Measurements from ENCODE around the gene CPD.
"Not testable (repeated sequence)": the region's sequence is repeated elsewhere in the genome, so short reads cannot be mapped to it uniquely, and the experiment has no call there.

CPD gene

DNA sequence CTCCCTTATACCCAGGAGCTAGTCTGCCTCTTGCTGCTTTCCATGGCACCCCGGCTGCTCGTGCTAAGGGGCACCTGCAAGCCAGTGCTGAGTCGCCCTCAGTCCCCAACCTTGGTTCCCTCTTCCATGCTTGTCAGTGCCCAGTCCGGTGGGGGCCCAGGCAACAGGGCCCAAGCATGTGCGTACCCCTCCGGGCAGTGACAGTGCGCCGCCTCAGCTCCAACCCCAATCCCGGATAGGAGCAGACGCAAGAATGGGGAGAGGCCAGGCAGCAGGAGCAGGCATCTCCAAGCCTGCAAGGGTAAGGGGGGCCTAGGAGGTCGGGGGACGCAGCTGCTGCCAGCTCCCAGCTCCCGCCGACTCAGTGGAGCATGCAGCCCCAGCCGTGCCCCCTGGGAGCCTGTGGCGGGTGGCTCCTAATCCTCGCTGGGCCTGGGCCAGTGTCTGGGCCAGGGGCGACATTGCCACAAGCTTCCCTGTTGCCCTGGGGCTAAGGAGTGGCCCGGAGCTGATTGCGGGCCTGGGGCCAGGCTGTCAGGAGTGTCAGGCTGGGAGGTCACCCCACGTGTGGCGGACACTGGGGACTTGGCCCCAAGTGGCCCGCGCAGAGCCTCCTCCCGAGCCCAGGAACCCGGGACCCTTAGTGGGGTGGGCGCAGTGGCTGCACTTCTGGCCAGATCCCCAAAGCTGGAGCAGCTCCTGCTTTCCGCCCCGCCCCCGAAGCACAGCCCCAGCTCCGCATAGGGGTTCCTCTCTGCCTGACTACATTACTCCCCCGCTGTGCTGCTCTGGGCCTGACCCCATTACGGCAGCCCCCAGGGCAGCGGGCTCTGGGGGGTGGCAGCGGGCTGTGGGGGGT is 9.8 kb downstream of the CPD start:
- no peak for DNase-seq (ENCODE audit: low read depth)

DNA sequence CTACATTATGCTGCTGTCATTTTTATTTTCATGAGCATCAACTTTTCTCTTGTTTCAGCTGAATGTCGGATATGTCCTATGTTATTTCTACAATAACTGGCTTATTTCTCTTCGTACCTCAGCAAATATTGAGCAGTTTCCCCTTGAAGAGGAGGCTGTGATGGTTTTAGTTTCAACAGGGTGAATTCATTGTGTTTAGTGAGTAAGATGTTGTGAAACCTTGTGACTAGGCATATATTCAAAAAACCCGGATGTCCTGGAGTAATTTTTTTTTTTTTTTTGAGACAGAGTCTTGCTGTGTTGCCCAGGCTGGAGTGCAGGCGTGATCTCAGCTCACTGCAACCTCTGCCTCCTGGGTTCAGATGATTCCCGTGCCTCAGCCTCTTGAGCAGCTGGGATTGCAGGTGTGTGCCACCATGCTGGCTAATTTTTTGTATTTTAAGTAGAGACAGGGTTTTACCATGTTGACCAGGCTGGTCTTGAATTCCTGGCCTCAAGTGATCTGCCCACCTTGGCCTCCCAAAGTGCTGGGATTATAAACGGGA is 11.1 kb downstream of the CPD start:
- DNase-seq (ENCODE audit: low read depth), result no peak

DNA sequence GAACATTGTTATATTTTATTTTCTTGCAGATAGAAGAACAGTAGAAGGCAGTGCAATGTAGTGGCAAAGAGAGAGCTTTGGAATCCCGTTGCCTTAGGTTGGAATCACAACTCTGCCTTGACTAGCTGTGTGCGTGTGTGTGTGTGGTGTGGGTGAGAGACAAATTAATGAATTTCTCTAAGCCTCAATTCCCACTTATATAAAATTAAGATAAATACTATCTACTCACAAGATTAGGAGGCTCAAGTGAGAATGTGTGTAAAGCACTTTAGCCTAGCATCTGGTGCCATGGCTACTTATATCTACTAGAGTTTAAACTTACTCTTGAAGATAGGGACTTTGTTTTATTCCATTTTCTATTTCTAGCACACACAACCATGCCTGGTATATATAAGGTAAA is 12.8 kb downstream of the CPD start:
- no peak for DNase-seq (ENCODE audit: low read depth)

DNA sequence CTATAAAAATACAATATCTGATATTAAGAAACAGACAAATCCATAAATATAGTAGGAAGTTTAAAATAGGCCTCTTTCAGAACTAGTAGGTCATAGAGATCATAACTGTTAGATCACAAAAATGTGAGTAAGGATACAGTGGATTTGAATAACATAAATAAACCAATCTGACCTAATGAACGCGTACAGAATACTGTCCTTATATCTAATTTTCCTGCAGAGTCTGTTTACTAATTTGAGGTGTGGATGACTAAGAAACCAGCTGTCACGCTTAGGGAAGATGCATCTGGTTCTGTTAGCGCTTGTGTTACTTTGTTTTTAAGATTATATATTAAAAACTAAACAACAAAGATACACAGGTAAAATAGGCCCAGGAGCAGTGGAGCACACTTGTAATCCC is 14.8 kb downstream of the CPD start:
- DNase-seq (ENCODE audit: low read depth), result no peak

DNA sequence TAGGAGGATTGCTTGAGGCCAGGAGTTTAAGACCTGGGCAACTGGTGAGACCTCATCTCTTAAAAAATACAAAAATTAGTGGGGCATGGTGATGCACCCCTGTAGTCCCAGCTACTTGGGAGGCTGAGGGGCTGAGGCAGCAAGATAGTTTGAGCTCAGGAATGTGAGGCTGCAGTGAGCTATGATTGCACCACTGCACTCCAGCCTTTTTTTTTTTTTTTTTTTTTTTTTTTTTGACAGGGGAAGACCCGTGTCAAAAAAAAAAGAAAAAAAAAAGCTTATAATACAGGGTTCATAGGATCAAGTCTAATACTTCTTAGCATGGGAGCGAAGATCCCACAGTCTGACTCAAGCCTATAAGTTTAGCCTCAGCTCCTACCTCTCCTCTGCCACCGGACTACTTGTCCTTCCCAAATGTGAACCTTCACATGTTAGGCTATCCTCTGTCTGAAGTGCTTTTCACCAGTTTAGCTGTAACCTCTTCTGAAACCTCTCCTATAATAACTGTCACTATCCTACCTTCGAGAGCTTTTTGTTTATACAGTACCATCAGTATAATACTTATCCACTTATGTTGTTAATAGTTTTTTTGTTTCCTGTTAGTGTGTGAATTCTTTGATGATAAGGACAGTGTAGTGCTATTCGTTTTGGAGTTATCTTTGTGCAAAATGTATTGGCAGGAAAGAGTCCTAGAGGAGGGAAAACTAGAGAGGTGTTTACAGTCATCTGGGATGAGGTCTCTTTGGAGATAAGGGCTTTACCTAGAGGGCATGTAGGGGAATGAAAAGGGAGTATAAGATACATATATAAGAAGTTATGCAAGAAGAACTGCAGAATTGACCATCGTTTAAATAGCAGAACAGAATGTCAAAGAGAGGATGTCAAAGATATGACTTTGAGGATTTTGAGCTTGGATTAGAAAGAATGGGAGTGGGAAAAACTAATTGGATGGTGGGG is 15.5 kb downstream of the CPD start:
- DNase-seq (ENCODE audit: low read depth), result no peak

DNA sequence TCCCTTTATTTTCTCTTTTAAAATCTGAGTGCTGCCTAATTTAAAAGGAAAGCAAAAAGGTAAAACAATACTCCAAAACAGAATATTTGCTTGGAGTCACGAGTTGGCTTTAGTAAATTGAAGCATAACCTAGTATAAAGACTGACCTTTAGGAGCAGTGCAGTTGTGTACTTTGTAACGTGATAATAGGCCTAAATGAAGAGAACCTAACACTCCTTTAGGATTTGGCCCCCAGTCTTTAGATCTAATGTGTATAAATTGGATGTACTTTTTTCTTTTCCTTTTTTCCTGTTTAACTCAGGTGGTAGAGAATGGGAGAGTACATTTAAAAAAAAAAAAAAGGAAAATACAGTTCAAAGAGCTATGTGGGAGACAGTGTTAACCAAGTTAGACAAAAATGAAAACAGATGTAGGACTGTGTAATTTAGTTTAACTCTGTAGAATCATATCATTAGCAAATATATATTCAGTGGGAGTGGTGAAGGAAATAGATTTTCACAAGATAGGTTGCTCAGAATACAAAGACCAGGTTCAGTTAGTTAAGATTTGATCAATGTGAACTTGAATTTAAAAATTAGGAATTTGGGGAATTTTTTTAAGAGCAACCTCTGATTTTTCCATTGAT is 16.8 kb downstream of the CPD start:
- DNase-seq (ENCODE audit: low read depth), result no peak

DNA sequence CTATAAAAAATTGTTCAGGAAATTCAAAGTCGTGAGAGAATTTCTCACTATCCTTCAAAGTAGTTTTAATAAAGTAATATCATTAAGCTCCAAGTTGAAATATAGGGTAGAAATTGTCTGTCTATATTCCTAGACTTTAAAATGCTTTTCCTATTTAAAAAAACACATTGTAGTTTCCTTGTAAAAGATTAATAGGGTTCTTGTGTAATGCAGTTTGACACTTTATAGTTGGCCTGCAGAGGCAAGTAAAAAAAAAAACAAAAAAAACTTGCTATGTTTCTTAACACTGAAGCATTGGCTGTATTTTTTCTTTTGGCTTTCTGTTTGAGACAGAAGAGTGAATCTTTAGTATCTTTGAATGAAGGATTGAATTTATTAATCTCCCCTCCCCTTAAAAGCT is 17.4 kb downstream of the CPD start:
- no peak for DNase-seq (ENCODE audit: low read depth)

DNA sequence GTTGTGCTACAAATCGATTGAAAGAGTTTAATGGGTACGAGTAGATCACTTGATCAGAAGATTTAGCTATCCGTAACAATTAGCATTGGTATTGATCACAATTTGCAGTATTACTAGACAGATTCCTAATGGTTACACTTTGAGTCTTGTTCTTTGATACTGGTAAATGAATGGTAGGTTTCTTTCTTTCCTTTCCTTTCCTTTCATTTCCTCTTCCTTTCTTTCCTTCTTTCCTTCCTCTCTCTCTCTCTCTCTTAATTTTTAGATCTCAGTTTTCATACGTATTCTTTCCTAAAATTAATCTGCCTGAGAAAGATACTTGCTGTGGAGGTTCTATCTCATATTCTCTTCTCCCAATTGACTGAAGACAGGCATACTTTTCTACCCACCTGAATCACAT is 17.9 kb downstream of the CPD start:
- DNase-seq (ENCODE audit: low read depth), result no peak

DNA sequence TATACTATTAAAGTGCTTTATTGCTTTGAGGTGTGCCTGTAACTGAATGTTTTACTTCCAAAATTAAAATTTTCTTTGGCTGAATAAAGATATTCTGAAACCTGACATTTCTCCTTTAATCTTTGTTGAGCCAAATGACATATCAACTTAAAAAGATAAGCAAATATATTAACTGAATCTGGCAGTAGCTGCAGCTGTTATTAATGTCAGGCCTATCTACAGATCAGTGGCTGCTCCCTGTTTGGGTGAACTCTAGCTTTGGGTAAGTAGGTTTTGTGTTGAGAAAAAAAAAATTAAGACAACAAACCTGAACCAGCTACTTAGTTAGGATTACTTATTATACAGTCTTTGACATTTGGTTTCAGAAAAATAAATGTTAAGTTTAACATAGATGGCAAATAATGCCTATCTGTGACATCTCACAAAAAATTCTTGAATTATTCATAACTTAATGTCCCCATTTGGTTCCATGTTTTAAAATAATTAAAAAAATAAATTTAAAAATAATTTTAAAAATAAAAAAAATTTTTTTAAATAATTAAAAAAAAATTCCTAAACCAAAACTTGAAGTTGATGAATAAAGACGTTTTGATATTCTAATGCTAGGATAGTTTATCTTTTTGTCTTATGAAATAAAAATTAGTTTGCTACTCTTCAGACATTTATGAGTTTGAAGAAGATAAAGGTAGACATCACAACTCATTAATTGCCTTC is 19.8 kb downstream of the CPD start:
- no peak for DNase-seq (ENCODE audit: low read depth)

DNA sequence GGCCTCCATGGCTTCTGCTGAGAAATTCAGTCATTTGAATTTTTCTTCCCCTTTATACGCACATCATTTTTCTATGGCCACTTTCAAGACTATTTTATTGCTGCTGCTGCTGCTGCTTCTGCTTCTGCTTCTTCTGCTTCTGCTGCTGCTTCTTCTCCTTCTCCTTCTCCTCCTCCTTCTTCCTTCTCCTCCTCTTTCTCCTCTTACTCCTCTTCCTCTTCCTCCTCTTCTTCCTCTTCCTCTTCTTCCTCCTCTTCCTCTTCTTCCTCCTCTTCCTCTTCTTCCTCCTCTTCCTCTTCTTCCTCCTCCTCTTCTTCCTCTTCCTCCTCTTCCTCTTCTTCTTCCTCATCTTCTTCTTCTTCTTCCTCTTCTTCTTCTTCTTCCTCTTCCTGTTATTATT is 22.4 kb downstream of the CPD start:
- DNase-seq (ENCODE audit: low read depth), result no peak

DNA sequence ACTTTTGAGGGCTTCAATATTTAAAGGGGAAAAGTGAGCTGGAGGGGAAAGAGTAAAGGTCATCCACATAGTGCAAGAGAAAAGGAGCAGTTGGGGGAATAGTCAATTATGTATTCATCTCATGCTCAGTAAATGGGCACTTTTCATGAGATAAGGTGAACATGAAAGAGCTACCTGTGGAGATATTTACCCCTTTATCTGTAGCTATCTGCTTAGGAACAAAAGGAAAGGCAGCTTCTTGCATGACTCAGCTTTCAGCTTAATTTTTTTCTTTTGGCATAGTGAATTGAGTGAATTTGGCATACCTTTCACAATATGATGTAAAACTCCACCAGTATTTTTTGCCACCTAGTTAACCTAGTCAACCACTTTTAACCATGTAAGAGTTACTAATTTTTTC is 26.4 kb downstream of the CPD start:
- DNase-seq (ENCODE audit: low read depth), result no peak

DNA sequence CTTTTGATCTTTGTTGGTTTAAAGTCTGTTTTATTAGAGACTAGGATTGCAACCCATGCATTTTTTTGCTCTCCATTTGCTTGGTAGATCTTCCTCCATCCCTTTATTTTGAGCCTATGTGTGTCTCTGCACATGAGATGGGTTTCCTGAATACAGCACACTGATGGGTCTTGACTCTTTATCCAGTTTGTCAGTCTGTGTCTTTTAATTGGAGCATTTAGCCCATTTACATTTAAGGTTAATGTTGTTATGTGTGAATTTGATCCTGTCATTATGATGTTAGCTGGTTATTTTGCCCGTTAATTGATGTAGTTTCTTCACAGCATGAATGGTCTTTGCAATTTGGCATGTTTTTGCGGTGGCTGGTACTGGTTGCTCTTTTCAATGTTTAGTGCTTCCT is 31.9 kb downstream of the CPD start:
- not testable (repeated sequence) for DNase-seq (ENCODE audit: low read depth)

DNA sequence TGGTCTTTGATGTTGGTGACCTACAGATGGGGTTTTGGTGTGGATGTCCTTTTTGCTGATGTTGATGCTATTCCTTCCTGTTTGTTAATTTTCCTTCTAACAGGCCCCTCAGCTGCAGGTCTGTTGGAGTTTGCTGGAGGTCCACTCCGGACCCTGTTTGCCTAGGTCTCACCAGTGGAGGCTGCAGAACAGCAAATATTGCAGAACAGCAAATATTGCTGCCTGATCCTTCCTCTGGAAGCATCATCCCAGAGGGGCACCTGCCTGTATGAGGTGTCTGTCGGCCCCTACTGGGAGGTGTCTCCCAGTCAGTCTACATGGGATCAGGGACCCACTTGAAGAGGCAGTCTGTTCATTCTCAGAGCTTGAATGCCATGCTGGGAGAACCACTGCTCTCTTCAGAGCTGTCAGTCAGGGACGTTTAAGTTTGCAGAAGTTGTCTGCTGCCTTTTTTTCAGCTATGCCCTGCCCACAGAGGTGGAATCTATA is 33.3 kb downstream of the CPD start:
- DNase-seq (ENCODE audit: low read depth), result not testable (repeated sequence)

DNA sequence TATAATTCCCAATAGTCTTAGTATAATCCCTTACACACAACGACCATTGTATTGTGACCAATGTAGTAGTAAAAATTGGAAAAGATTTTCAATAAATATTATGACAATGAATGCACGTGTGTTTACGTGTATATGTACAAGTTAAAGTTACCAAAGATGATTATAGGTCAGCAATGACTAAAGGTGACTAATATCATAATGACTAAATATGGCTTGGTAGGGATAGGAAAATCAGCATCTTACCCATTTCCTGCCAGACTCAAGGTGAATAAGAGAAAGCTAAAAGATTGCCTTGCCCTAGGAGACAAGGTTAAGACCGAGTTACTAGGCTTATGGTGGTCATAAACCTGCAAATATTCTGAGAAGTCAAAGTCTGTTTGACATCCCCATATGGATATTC is 34.4 kb downstream of the CPD start:
- DNase-seq (ENCODE audit: low read depth), result no peak

DNA sequence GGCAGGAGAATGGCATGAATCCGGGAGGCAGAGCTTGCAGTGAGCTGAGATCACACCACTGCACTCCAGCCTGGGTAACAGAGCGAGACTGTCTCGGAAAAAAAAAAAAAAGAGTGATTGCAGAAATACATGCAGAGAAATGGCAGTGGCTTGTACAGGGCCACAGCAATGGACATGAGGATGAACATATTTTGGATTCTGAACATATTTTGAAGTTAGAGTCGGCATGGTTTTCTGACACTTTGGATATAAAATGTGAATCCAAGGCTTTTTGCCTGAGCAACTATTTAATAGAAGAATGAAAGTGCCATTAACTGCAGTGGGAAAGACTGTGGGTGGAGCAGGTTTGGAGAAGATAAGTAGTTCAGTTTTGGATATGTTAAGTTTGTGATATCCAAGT is 35.8 kb downstream of the CPD start:
- no peak for DNase-seq (ENCODE audit: low read depth)

DNA sequence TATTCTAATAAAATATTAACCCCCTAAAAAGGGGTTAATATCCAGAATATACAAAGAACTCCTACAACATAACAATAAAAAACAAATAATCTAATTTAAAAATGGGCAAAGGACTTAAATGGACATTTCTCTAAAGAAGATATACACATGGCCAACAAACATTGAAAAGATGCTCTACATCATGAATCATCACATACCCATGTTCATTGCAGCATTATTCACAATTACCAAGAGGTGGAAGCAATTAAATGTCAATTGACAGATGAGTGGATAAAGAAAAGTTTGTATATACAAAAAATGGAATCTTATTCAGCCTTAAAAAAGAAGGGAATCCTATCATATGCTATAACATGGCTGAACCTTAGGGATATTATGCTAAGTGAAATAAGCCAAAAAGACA is 36.8 kb downstream of the CPD start:
- no peak for DNase-seq (ENCODE audit: low read depth)

DNA sequence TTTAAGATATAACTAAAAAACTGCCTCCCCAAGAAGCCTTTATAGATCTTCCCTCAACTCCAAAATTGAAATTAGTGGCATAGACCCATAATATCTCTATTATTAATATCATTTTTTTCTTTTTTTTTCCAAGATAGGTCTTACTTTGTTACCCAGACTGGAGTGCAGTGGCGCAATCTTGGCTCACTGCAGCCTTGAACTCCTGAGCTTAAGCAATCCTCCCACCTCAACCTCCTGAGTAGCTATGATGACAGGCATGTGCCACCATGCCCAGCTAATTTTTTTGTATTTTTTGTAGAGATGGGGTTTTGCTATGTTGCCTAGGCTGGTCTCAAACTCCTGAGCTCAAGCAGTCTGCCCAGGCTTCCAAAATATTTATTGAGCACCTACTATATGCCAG is 39.3 kb downstream of the CPD start:
- not testable (repeated sequence) for DNase-seq (ENCODE audit: low read depth)

DNA sequence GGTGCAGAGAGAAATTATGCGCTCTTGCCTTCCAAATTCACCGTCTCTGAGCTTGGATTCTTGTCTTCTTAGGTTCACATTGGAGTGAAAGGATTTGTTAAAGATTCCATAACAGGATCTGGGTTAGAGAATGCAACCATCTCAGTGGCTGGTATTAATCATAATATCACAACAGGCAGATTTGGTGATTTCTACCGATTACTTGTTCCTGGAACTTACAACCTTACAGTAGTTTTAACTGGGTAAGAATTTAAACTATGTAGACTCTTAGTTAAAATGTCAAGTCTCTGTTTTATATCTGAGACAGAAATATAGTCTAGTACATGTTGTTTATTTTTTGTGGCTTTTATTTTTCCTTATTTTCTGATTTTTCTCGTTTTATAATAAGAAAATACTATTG is 42.9 kb downstream of the CPD start:
- no peak for DNase-seq (ENCODE audit: low read depth)

DNA sequence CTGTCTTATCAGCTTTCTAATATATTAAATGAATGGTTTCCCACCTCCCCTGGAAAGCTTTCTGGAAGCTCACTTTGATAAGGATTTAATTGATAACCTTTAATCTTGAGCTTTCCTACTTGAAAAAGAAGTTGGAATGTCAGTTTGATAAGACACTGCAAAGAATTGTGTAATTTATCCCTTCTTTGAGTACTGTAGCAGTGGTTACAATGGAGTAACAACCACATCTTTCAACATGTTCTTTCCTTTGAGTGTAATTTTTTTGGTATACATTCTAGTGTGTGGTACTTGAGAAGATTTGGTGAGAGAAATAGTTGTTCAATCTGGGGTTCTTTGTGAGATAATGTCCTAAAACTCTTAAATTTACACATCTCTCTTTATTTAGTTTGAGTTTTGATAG is 43.4 kb downstream of the CPD start:
- no peak for DNase-seq (ENCODE audit: low read depth)

DNA sequence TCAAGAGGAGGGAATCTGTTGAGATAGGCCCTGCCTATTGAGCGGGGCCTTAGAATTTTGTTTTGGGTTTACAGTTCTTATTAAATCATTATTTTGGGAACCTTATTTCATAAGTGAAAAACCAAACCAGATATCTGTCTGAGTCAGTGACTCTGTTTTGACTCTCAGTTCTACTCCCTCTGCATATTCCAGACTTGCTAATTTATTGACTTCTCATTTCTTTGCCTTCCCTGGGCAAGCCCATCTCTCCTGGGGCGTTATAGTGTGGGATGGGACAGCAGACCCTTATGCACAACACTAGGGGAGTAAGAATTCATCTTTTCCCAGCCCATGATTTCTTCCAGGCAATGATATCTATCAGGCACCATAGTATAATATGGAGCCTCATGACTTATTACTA is 45.7 kb downstream of the CPD start:
- DNase-seq (ENCODE audit: low read depth), result no peak

DNA sequence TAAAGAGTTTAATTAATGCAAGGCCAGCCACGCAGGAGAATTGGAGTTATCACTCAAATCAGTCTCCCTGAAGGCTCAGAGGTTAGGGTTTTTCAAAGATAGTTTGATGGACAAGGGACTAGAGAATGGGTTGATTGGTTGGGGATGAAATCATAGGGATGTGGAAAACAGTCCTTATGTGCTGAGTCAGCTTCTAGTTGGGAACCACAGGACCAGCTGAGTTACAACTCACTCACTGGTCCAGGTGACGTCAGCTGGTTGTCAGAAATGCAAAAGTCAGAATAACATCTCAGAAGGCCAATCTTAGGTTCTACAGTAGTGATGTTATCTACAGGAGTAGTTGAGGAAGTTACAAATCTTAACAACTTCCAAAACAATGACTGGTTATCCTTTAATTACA is 47.6 kb downstream of the CPD start:
- no peak for DNase-seq (ENCODE audit: low read depth)

DNA sequence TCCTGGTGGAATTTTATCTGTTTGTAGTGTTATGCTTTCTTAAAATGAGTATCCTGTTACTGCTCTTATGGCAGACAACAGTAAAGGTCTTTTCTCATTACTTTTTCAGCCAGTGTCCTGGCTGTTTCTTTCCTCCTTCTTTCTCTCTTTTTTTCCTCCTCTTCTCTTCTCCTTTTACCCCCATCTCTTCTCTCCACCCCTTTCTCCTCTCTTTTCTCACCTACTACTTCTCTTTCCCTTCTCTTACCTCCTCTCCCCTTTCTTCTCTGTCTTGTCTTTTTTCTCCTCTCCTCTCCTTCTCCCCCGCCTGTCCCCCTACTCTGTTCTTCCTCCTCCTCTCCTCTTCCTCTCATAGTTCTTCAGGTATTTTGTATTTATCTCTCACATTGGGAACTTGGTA is 48.9 kb downstream of the CPD start:
- no peak for DNase-seq (ENCODE audit: low read depth)
